ENCODE data around the gene CWH43. TPM values are rescaled to one million over a fixed set of nuclear protein-coding genes. Genes with fewer than 3 reads are reported as not detected.
"Not testable (repeated sequence)": the region's sequence is repeated elsewhere in the genome, so short reads cannot be mapped to it uniquely, and the experiment has no call there.

The CWH43 gene
- total RNA-seq, 4 donors from 2014 or later = 0.29 to 3.7 TPM; not detected in 2

- H3K4me1 ChIP-seq = no peaks in the 10 kb centered on the region
- H3K27me3 ChIP-seq = no peaks in the 10 kb centered on the region
- intact Hi-C loops (cut with DNase I; ENCODE audit: low total_unique reads) = no loop called here
- DNase-seq = no peak
- TF ChIP-seq POLR2A (IDR thresholded peaks at IDR 0.05) (no peak), CTCF (IDR thresholded peaks at IDR 0.05) (no peak)
- no peaks in the 10 kb centered on the region for H3K36me3 ChIP-seq
- no peaks in the 10 kb centered on the region for H3K9me3 ChIP-seq
- H3K4me3 ChIP-seq = no peak overlapping the region
- no peak overlapping the region for H3K27ac ChIP-seq
These were observed 50.5 kb downstream of the CWH43 start for GRCh38 chr4:49036528-49036927.

GRCh38 chr4:49044270-49044669, 58.2 kb downstream of the CWH43 start:
- no peaks in the 10 kb centered on the region for H3K4me1 ChIP-seq
- H3K9me3 ChIP-seq = no peaks in the 10 kb centered on the region
- DNase-seq = no peak
- no peaks in the 10 kb centered on the region for H3K27me3 ChIP-seq
- TF ChIP-seq POLR2A (IDR thresholded peaks at IDR 0.05) = no peak
- TF ChIP-seq CTCF (IDR thresholded peaks at IDR 0.05) = no peak
- H3K27ac ChIP-seq = no peak overlapping the region
- no peaks in the 10 kb centered on the region for H3K36me3 ChIP-seq
- H3K4me3 ChIP-seq = no peak overlapping the region
- intact Hi-C loops (cut with DNase I; ENCODE audit: low total_unique reads) = no loop called here

GRCh38 chr4:49058306-49058705, 72.2 kb downstream of the CWH43 start:
- no peak for DNase-seq
- no peaks in the 10 kb centered on the region for H3K27me3 ChIP-seq
- intact Hi-C loops (cut with DNase I; ENCODE audit: low total_unique reads) = no loop called here
- H3K4me3 ChIP-seq = no peak overlapping the region
- no peaks in the 10 kb centered on the region for H3K4me1 ChIP-seq
- H3K9me3 ChIP-seq = no peaks in the 10 kb centered on the region
- no peaks in the 10 kb centered on the region for H3K36me3 ChIP-seq
- no peak overlapping the region for H3K27ac ChIP-seq
- TF ChIP-seq CTCF (IDR thresholded peaks at IDR 0.05) = no peak

GRCh38 chr4:49063670-49064069, 77.6 kb downstream of the CWH43 start:
- Histone ChIP-seq H3K27me3 (no peaks in the 10 kb centered on the region), H3K9me3 (no peaks in the 10 kb centered on the region), H3K4me1 (no peaks in the 10 kb centered on the region), H3K36me3 (no peaks in the 10 kb centered on the region), H3K27ac (no peak overlapping the region), H3K4me3 (no peak overlapping the region)
- TF ChIP-seq POLR2A (IDR thresholded peaks at IDR 0.05) (no peak), CTCF (IDR thresholded peaks at IDR 0.05) (no peak)
- intact Hi-C loops (cut with DNase I; ENCODE audit: low total_unique reads) = no loop called here
- no peak for DNase-seq

GRCh38 chr4:49072196-49072595, 86.1 kb downstream of the CWH43 start:
- H3K27me3 ChIP-seq; H3K4me1 ChIP-seq; H3K36me3 ChIP-seq; H3K4me3 ChIP-seq; DNase-seq; H3K9me3 ChIP-seq; intact Hi-C loops (cut with DNase I; ENCODE audit: low total_unique reads); H3K27ac ChIP-seq: not testable (repeated sequence)

- DNase-seq; H3K9me3 ChIP-seq; H3K4me3 ChIP-seq; intact Hi-C loops (cut with DNase I; ENCODE audit: low total_unique reads); H3K27me3 ChIP-seq; H3K36me3 ChIP-seq; H3K27ac ChIP-seq; H3K4me1 ChIP-seq: not testable (repeated sequence)
These were observed 105.8 kb downstream of the CWH43 start for GRCh38 chr4:49091883-49092282.

GRCh38 chr4:49092608-49093135, 106.6 kb downstream of the CWH43 start:
- H3K4me3 ChIP-seq; H3K27ac ChIP-seq; DNase-seq; H3K36me3 ChIP-seq; H3K27me3 ChIP-seq; H3K4me1 ChIP-seq; intact Hi-C loops (cut with DNase I; ENCODE audit: low total_unique reads); H3K9me3 ChIP-seq: not testable (repeated sequence)

GRCh38 chr4:49096215-49096614, 110.1 kb downstream of the CWH43 start:
- intact Hi-C loops (cut with DNase I; ENCODE audit: low total_unique reads); H3K27ac ChIP-seq; H3K4me3 ChIP-seq; H3K36me3 ChIP-seq; H3K27me3 ChIP-seq; H3K4me1 ChIP-seq; H3K9me3 ChIP-seq; DNase-seq: not testable (repeated sequence)

- intact Hi-C loops (cut with DNase I; ENCODE audit: low total_unique reads) = not testable (repeated sequence)
These were observed 110.6 kb downstream of the CWH43 start for GRCh38 chr4:49096627-49097026.

GRCh38 chr4:49097071-49097470, 111.0 kb downstream of the CWH43 start:
- H3K27me3 ChIP-seq; H3K9me3 ChIP-seq; H3K36me3 ChIP-seq; H3K4me1 ChIP-seq; H3K27ac ChIP-seq; H3K4me3 ChIP-seq; DNase-seq; intact Hi-C loops (cut with DNase I; ENCODE audit: low total_unique reads): not testable (repeated sequence)

More at GRCh38 chr4:49096627-49097026, 110.6 kb downstream of the CWH43 start:
- not testable (repeated sequence) for H3K27me3 ChIP-seq, H3K4me3 ChIP-seq, H3K4me1 ChIP-seq, H3K36me3 ChIP-seq, H3K9me3 ChIP-seq, H3K27ac ChIP-seq, DNase-seq

Measured in uterus (tissue), 4 donors.